Measurements from ENCODE around the gene CROCC2. TPM values are rescaled to one million over a fixed set of nuclear protein-coding genes. Genes with fewer than 3 reads are reported as not detected.

CROCC2 gene
- total RNA-seq, 1 donor from 2014 or later, result 3.4 TPM

DNA sequence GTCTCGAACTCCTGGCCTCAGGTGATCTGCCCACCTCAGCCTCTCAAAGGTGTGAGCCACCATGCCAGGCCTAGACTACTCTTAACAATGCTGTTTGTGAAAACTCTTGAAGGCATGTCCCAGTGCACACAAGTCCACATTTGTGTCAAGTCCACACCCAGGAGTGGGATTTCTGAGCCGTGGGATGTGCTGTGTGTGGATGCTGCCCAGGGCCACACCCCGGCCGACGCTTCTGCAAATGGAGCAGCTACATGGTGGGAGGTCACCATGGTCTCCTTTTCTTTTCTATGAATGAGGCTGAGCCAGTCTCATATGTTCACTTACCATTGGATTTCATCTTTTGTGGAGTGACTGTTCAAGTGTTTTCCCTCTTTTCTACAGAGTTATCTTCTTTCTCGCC, 108.1 kb downstream of the CROCC2 start:
- intact Hi-C loops (cut with DNase I), result no loop called here
- H3K9me3 ChIP-seq, result no peaks in the 10 kb centered on the region
- TF ChIP-seq, protein P1, sequence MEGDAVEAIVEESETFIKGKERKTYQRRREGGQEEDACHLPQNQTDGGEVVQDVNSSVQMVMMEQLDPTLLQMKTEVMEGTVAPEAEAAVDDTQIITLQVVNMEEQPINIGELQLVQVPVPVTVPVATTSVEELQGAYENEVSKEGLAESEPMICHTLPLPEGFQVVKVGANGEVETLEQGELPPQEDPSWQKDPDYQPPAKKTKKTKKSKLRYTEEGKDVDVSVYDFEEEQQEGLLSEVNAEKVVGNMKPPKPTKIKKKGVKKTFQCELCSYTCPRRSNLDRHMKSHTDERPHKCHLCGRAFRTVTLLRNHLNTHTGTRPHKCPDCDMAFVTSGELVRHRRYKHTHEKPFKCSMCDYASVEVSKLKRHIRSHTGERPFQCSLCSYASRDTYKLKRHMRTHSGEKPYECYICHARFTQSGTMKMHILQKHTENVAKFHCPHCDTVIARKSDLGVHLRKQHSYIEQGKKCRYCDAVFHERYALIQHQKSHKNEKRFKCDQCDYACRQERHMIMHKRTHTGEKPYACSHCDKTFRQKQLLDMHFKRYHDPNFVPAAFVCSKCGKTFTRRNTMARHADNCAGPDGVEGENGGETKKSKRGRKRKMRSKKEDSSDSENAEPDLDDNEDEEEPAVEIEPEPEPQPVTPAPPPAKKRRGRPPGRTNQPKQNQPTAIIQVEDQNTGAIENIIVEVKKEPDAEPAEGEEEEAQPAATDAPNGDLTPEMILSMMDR (IDR thresholded peaks at IDR 0.05), result no peak
- no peak overlapping the region for H3K27ac ChIP-seq
- no peak for ATAC-seq
- H3K4me1 ChIP-seq, result peaks cover 22% of the 10 kb centered on the region
- DNase-seq, result no peak
- no peak overlapping the region for H3K4me3 ChIP-seq
- no peaks in the 10 kb centered on the region for H3K36me3 ChIP-seq
- no peaks in the 10 kb centered on the region for H3K27me3 ChIP-seq (ENCODE audit: low read depth)

DNA sequence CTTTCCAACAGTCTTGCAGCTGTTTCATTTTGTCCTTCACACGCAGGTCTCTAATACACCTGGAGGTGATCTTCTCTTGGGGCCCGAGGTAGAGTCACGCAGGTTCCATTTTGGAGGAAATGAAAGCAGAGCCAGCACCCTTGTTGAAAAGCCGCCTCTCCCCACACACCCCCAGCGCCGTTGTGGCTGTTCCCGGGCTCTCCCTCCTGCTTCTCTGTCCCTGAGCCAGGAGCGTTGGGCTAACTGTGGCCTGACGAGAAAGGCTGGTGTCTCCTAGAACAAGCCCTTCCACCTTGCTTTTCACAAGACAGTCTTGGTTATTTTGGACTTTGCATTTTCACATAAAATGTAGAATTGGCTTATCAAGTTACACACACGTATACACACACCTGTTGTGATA, 108.6 kb downstream of the CROCC2 start:
- Histone ChIP-seq H3K4me1 (peaks cover 16% of the 10 kb centered on the region), H3K36me3 (no peaks in the 10 kb centered on the region), H3K4me3 (no peak overlapping the region), H3K27ac (no peak overlapping the region), H3K9me3 (no peaks in the 10 kb centered on the region), H3K27me3 (ENCODE audit: low read depth) (no peaks in the 10 kb centered on the region)
- ATAC-seq (no peak), DNase-seq (no peak)
- TF ChIP-seq, protein P1 (IDR thresholded peaks at IDR 0.05), result no peak
- intact Hi-C loops (cut with DNase I), result no loop called here

DNA sequence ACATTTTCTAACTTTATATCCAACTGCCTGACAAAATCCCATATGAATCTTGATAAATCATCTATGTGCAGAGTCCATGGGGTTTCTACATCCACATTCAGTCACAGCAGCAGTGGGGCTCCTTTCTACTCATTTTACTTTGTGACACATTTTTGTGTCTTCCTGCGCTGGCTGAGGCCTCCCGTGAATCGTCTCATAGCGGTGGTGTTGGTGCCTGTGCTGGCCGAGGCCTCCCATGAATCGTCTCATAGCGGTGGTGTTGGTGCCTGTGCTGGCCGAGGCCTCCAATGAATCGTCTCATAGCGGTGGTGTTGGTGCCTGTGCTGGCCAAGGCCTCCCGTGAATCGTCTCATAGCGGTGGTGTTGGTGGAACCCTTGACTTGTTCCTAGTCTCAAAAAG, 109.3 kb downstream of the CROCC2 start:
- H3K27me3 ChIP-seq (ENCODE audit: low read depth), result no peaks in the 10 kb centered on the region
- ATAC-seq, result no peak
- peaks cover 10% of the 10 kb centered on the region for H3K4me1 ChIP-seq
- intact Hi-C loops (cut with DNase I), result no loop called here
- H3K36me3 ChIP-seq, result no peaks in the 10 kb centered on the region
- H3K27ac ChIP-seq, result no peak overlapping the region
- TF ChIP-seq, protein P1 (IDR thresholded peaks at IDR 0.05), result no peak
- H3K9me3 ChIP-seq, result no peaks in the 10 kb centered on the region
- no peak for DNase-seq
- no peak overlapping the region for H3K4me3 ChIP-seq

DNA sequence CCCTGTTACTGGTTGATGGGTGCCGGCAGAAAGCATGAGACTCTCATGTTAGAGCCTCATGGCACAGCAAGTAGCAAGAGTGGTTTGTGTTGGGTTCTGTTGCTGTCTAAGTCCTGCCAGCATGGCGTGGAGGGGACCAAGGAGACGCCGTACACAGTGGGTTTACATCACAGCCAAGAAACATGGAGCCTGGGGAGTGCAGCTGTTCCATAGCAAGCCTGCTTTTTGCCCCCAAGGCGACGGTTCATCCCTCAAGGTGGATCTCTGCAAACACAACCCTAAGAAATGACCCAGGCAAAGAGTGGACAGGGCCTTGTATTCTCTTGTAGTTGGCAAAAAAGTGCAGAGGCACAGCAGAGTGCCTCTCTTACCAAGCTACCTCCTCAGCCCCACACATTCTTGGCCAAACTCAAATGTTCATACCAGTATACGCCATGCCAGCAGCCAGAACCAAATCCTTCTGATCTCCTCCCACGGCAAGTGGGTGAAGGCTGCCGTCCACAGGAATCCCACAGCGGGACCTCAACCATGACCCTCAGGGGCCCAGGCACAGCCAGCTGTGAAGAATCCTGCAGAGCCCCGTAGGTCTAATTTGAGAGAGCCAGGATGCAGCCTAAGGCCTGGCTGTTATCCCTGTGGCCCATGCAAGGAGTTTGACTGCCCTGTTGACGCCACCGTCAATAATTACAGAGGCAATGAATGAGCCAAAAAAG, 111.2 kb downstream of the CROCC2 start:
- Histone ChIP-seq H3K4me3 (no peak overlapping the region), H3K27ac (no peak overlapping the region), H3K36me3 (no peaks in the 10 kb centered on the region), H3K27me3 (ENCODE audit: low read depth) (no peaks in the 10 kb centered on the region), H3K9me3 (no peaks in the 10 kb centered on the region), H3K4me1 (no peaks in the 10 kb centered on the region)
- ATAC-seq (no peak), DNase-seq (no peak)
- intact Hi-C loops (cut with DNase I), result no loop called here
- TF ChIP-seq, protein P1 (IDR thresholded peaks at IDR 0.05), result no peak

DNA sequence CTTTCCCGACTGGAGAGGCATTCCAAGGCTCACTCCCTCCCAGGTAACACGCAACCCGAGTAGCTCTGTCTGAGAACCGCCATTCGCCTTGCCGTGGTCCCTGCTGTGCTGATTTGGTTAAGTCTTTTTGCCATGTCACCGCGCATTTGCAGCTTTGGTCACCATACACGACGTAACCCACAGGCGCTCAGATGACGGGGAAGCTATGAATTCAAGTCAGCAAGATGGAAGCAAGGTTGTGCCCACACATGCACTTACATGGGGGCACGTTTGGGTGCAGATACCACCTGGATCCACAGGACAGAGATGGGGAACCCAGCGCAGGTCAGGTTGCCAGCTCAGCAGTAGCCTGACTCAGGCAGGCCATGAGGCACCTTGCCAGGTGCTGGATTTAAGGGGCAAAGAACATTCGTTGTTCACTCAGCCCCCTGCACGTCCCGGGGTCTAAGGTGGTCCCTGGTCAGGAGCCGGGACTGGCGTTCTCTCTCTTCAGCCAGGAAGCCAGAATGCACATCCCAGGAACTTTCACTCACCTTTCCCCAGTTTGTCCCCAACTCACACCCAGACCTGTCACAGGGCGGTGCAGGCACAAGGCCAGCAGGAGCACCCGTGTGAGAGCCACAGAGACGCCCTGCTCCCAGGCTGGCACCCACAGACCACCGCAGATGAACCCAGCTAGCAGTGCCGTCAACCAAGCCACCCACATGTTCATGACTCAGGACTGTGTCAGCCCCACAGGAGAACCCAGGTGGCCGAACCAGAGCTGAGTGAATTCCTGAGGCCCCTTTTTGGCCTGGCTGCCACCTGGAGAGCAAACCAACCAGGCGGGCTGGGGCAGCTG, 112.1 kb downstream of the CROCC2 start:
- Histone ChIP-seq H3K4me3 (no peak overlapping the region), H3K27me3 (ENCODE audit: low read depth) (no peaks in the 10 kb centered on the region), H3K4me1 (no peaks in the 10 kb centered on the region), H3K27ac (no peak overlapping the region), H3K36me3 (no peaks in the 10 kb centered on the region), H3K9me3 (no peaks in the 10 kb centered on the region)
- DNase-seq, result no peak
- TF ChIP-seq, protein P1 (IDR thresholded peaks at IDR 0.05), result no peak
- ATAC-seq, result no peak
- intact Hi-C loops (cut with DNase I), result no loop called here

Measured in lower lobe of right lung (tissue), 2 donors.